K562 (cell line): ENCODE data around the gene SMARCA4. TPM values are rescaled to one million over a fixed set of nuclear protein-coding genes. Genes with fewer than 3 reads are reported as not detected.
A peak's percentile ranks its signal among the peaks of the same experiment; 100 is the strongest.

ENCODE experiments used
- CEBPB ChIP-seq: fragments of 450-650 bp; IDR thresholded peaks from 2 replicates; pipeline ENCODE4 v1.6.1; 2016; ENCODE audit warnings: missing genetic modification characterization, missing compliant biosample characterization
- FOSL1 ChIP-seq: fragments of 200-800 bp; sonication (Bioruptor generic); conservative IDR thresholded peaks from 2 replicates; pipeline ENCODE4 v1.6.1; 2016; ENCODE audit warnings: missing genetic modification characterization, missing compliant biosample characterization
- JUND ChIP-seq, 2 experiments: IDR thresholded peaks; 2 replicates in 1 of 2; 3 replicates in 1 of 2; pipeline ENCODE4 v1.6.1; 2011; ENCODE audit warnings: borderline replicate concordance in 2 of 2, low read depth in 2 of 2, low read length in 2 of 2, improper control_type of control experiment in 1 of 2, missing biosample characterization in 1 of 2, missing genetic modification characterization in 1 of 2, missing genetic modification reagents in 1 of 2
- MNT ChIP-seq, 2 experiments: fragments of 450-650 bp; conservative IDR thresholded peaks; 2 replicates each; pipeline ENCODE4 v1.6.1; 2017; ENCODE audit warnings: mild to moderate bottlenecking in 2 of 2, moderate library complexity in 2 of 2
- POLR2A ChIP-seq: fragments of 450-650 bp; conservative IDR thresholded peaks from 2 replicates; pipeline ENCODE4 v1.6.1; 2016
- RBFOX2 ChIP-seq: fragments of 200-400 bp; formaldehyde crosslinking; IDR thresholded peaks from 2 replicates; pipeline ENCODE4 v1.6.1; 2017; ENCODE audit warnings: low read depth, mild to moderate bottlenecking, low read length, moderate library complexity
- RFX1 ChIP-seq: fragments of 450-650 bp; IDR thresholded peaks from 2 replicates; pipeline ENCODE4 v1.6.1; 2016; ENCODE audit warnings: mild to moderate bottlenecking, moderate library complexity
- SAP30 ChIP-seq: fragments of 200-600 bp; sonication (generic); IDR thresholded peaks from 2 replicates; pipeline ENCODE4 v1.6.1; 2012; ENCODE audit warnings: borderline replicate concordance, low read depth, mild to moderate bottlenecking, moderate library complexity, low read length, control low read depth, inconsistent platforms; ENCODE audit not compliant: insufficient read depth, poor library complexity, severe bottlenecking
- SETDB1 ChIP-seq: IDR thresholded peaks from one replicate; pipeline ENCODE4 v1.6.1; 2012; ENCODE audit warnings: low read length, control low read depth, inconsistent platforms
- SMARCB1 ChIP-seq: IDR thresholded peaks from 2 replicates; pipeline ENCODE4 v1.6.1; 2011; ENCODE audit warnings: improper control_type of control experiment, low read depth; ENCODE audit not compliant: insufficient read length
- STAT6 ChIP-seq: sonication (generic); formaldehyde crosslinking; IDR thresholded peaks from 2 replicates; pipeline ENCODE4 v1.8.1; 2023; ENCODE audit warnings: mild to moderate bottlenecking, missing genetic modification reagents
- ZNF133 ChIP-seq: fragments of 250-450 bp; sonication (Bioruptor Pico); IDR thresholded peaks from 2 replicates; pipeline ENCODE4 v1.4.0; 2020; ENCODE audit warnings: mild to moderate bottlenecking
- ZNF707 ChIP-seq: fragments of 250-450 bp; sonication (Bioruptor Pico); conservative IDR thresholded peaks from 2 replicates; pipeline ENCODE4 v1.8.0; 2022; ENCODE audit warnings: inconsistent platforms, mild to moderate bottlenecking, moderate library complexity
- polyA plus RNA-seq, 8 experiments: library from polyadenylated mRNA; depleted of rRNA in 4 of 8; stranded (reverse) in 5 of 8; unstranded in 3 of 8; fragments of >200 nt; fragmentation: Nextera tagmentation in 2 of 8; fragmentation: Illumina TruSeq in 1 of 8; extraction: Ambion mirVana in 2 of 8; extraction: Trizol in 1 of 8; gene quantifications; 2 replicates each; pipeline versions ENCODE4 v1.2.1 to v1.2.3, GENCODE V29; 2011 to 2014; ENCODE audit warnings: inconsistent platforms in 1 of 8, missing spikeins in 1 of 8
- total RNA-seq, 7 experiments: library from RNA; depleted of rRNA in 6 of 7; stranded (reverse); fragments of >200 nt in 6 of 7; fragmentation: Illumina TruSeq in 2 of 7; extraction: Trizol in 2 of 7; gene quantifications; 2 replicates each; pipeline versions ENCODE4 v1.2.1 to v1.2.3, GENCODE V29; 2011 to 2021; ENCODE audit warnings: low replicate concordance in 1 of 7

Gene SMARCA4
- total and polyA plus RNA-seq, 9 of the 15 experiments (the other 6 are each of a cell fraction or from before 2014, with no cell fraction given) = 19.3 to 207 (median 52.1) TPM

- TF ChIP-seq MNT (conservative IDR thresholded peaks at IDR 0.05) (peak; percentile 45 to 72; a peak in 2 of 4 replicates), CEBPB (tag) (no peak), ZNF133 (no peak), FOSL1 (tag) (peak; percentile 92), SETDB1 (no peak), POLR2A (peak; percentile 59), ZNF707 (CRISPR knock-in tag) (no peak), STAT6 (CRISPR knock-in tag) (no peak), SMARCB1 (peak; percentile 87), SAP30 (peak; percentile 62), RBFOX2 (peak; percentile 65), JUND (IDR thresholded peaks at IDR 0.05; ENCODE audit: borderline replicate concordance, low read depth, low read length) (peak; percentile 91), JUND (tag; IDR thresholded peaks at IDR 0.05; ENCODE audit: borderline replicate concordance, low read depth, low read length) (peak; percentile 84; the same call in 2 of the 3 replicates), RFX1 (peak; percentile 73)
These were observed 130.9 kb downstream of the SMARCA4 start (continued) for GRCh38 chr19:11091703-11092153.
